H9 (cell line): ENCODE data around the gene PRORP. TPM values are rescaled to one million over a fixed set of nuclear protein-coding genes. Genes with fewer than 3 reads are reported as not detected.

Experiments
- DNase-seq: peaks from one replicate; pipeline ENCODE4 v3.0.0-alpha.2; 2017
- H2AFZ ChIP-seq: one replicate; pipeline ENCODE4 v1.6.1; 2013; ENCODE audit warnings: mild to moderate bottlenecking, low read length, control low read depth, moderate library complexity
- H2AK5ac ChIP-seq: 2 replicates; pipeline ENCODE4 v1.6.1; 2013; ENCODE audit warnings: low read length, control low read depth, mixed read lengths; ENCODE audit not compliant: insufficient read length
- H2BK120ac ChIP-seq: one replicate; pipeline ENCODE4 v1.6.1; 2013; ENCODE audit warnings: low read depth, mild to moderate bottlenecking, low read length, control low read depth, inconsistent platforms; ENCODE audit not compliant: poor library complexity, severe bottlenecking
- H2BK12ac ChIP-seq: 2 replicates; pipeline ENCODE4 v1.6.1; 2013; ENCODE audit warnings: low read length, control low read depth, mixed read lengths, low read depth; ENCODE audit not compliant: insufficient read length
- H2BK15ac ChIP-seq: 2 replicates; pipeline ENCODE4 v1.6.1; 2013; ENCODE audit warnings: low read depth, low read length, control low read depth
- H2BK20ac ChIP-seq: one replicate; pipeline ENCODE4 v1.6.1; 2013; ENCODE audit warnings: low read depth, mild to moderate bottlenecking, low read length, control low read depth, inconsistent platforms; ENCODE audit not compliant: poor library complexity, severe bottlenecking
- H2BK5ac ChIP-seq: 2 replicates; pipeline ENCODE4 v1.6.1; 2013; ENCODE audit warnings: low read length, control low read depth, mixed read lengths; ENCODE audit not compliant: insufficient read length
- H3K14ac ChIP-seq: 2 replicates; pipeline ENCODE4 v1.6.1; 2013; ENCODE audit warnings: low read length, control low read depth; ENCODE audit not compliant: insufficient read depth
- H3K18ac ChIP-seq: 2 replicates; pipeline ENCODE4 v1.6.1; 2013; ENCODE audit warnings: low read depth, mild to moderate bottlenecking, mixed read lengths, low read length, control low read depth; ENCODE audit not compliant: insufficient read length
- H3K23ac ChIP-seq: 2 replicates; pipeline ENCODE4 v1.6.1; 2013; ENCODE audit warnings: low read length, control low read depth, mixed read lengths, low read depth; ENCODE audit not compliant: insufficient read length
- H3K23me2 ChIP-seq: 2 replicates; pipeline ENCODE4 v1.6.1; 2013; ENCODE audit warnings: low read depth, mild to moderate bottlenecking, mixed read lengths, low read length, control low read depth; ENCODE audit not compliant: insufficient read length, poor library complexity, severe bottlenecking
- H3K27ac ChIP-seq: 2 replicates; pipeline ENCODE4 v1.5.1; 2013; ENCODE audit warnings: low read length, control low read depth, mixed read lengths, low read depth; ENCODE audit not compliant: insufficient read length
- H3K27me3 ChIP-seq: 2 replicates; pipeline ENCODE4 v1.6.1; 2013; ENCODE audit warnings: low read length, control low read depth, inconsistent platforms; ENCODE audit not compliant: insufficient read depth
- H3K4ac ChIP-seq: 2 replicates; pipeline ENCODE4 v1.6.1; 2013; ENCODE audit warnings: low read depth, mild to moderate bottlenecking, control low read depth, inconsistent platforms, low read length, moderate library complexity
- H3K4me1 ChIP-seq: 2 replicates; pipeline ENCODE4 v1.6.1; 2013; ENCODE audit warnings: low read length, control low read depth, inconsistent platforms; ENCODE audit not compliant: insufficient read depth
- H3K4me2 ChIP-seq: 2 replicates; pipeline ENCODE4 v1.6.1; 2013; ENCODE audit warnings: low read length, control low read depth, mixed read lengths; ENCODE audit not compliant: insufficient read length, insufficient read depth
- H3K56ac ChIP-seq: 2 replicates; pipeline ENCODE4 v1.6.1; 2013; ENCODE audit warnings: low read depth, mild to moderate bottlenecking, mixed read lengths, low read length, control low read depth; ENCODE audit not compliant: insufficient read length
- H3K79me1 ChIP-seq: 2 replicates; pipeline ENCODE4 v1.6.1; 2013; ENCODE audit warnings: low read depth, mild to moderate bottlenecking, moderate library complexity, low read length, control low read depth, inconsistent platforms; ENCODE audit not compliant: insufficient read depth, poor library complexity, severe bottlenecking
- H3K79me2 ChIP-seq: 2 replicates; pipeline ENCODE4 v1.6.1; 2013; ENCODE audit warnings: low read length, control low read depth, inconsistent platforms; ENCODE audit not compliant: insufficient read depth
- H3K9ac ChIP-seq: 2 replicates; pipeline ENCODE4 v1.6.1; 2013; ENCODE audit warnings: low read length, control low read depth, mixed read lengths; ENCODE audit not compliant: insufficient read length; ENCODE audit errors: extremely low read depth
- H3K9me3 ChIP-seq: one replicate; pipeline ENCODE4 v1.6.1; 2013; ENCODE audit warnings: low read depth, low read length, inconsistent platforms; ENCODE audit not compliant: control insufficient read depth
- H3T11ph ChIP-seq: one replicate; pipeline ENCODE4 v1.6.1; 2013; ENCODE audit warnings: mild to moderate bottlenecking, low read length, control low read depth, inconsistent platforms
- H4K20me1 ChIP-seq: one replicate; pipeline ENCODE4 v1.6.1; 2013; ENCODE audit not compliant: control insufficient read depth, insufficient read length, insufficient read depth
- H4K5ac ChIP-seq: 2 replicates; pipeline ENCODE4 v1.6.1; 2013; ENCODE audit warnings: low read depth, mild to moderate bottlenecking, mixed read lengths, low read length, control low read depth; ENCODE audit not compliant: insufficient read length
- H4K8ac ChIP-seq: replicated peaks from 2 replicates; pipeline ENCODE4 v1.6.1; 2013; ENCODE audit warnings: low read length, control low read depth, mixed read lengths, low read depth; ENCODE audit not compliant: insufficient read length
- H4K91ac ChIP-seq: 2 replicates; pipeline ENCODE4 v1.6.1; 2013; ENCODE audit warnings: low read depth, mild to moderate bottlenecking, moderate library complexity, mixed read lengths, low read length, control low read depth; ENCODE audit not compliant: insufficient read length
- H3K27ac Mint-ChIP-seq, 3 experiments: 2 replicates in 2 of 3; 3 replicates in 1 of 3; pipeline ENCODE4 v1.8.0; 2020 to 2021; ENCODE audit warnings: mixed read lengths in 3 of 3, mild to moderate bottlenecking in 1 of 3, moderate library complexity in 1 of 3
- H3K27me3 Mint-ChIP-seq: 2 replicates; pipeline ENCODE4 v1.8.0; 2021; ENCODE audit warnings: low read depth, mild to moderate bottlenecking, moderate library complexity, mixed read lengths
- H3K36me3 Mint-ChIP-seq, 3 experiments: 2 replicates in 2 of 3; 3 replicates in 1 of 3; pipeline ENCODE4 v1.8.0; 2020 to 2021; ENCODE audit warnings: low read depth in 3 of 3, mixed read lengths in 3 of 3; ENCODE audit not compliant: insufficient read depth in 1 of 3
- H3K4me1 Mint-ChIP-seq, 2 experiments: 2 replicates each; pipeline ENCODE4 v1.8.0; 2020; ENCODE audit warnings: mixed read lengths in 2 of 2
- H3K4me3 Mint-ChIP-seq, 2 experiments: 2 replicates in 1 of 2; 3 replicates in 1 of 2; pipeline ENCODE4 v1.8.0; 2020 to 2021; ENCODE audit warnings: mild to moderate bottlenecking in 2 of 2, mixed read lengths in 2 of 2, moderate library complexity in 1 of 2
- H3K9me3 Mint-ChIP-seq, 2 experiments: 2 replicates in 1 of 2; 3 replicates in 1 of 2; pipeline ENCODE4 v1.8.0; 2020; ENCODE audit warnings: mild to moderate bottlenecking in 2 of 2, mixed read lengths in 2 of 2, moderate library complexity in 1 of 2
- CTCF ChIP-seq: fragments of 200-600 bp; sonication (generic); conservative IDR thresholded peaks from 3 replicates; pipeline ENCODE4 v1.8.0; 2021; ENCODE audit warnings: antibody characterized with exemption, mild to moderate bottlenecking
- WGBS: extraction: QIAGEN DNeasy Blood & Tissue Kit; methylation state at CpG from one replicate; pipeline ENCODE4 v1.1.7; 2013; ENCODE audit warnings: missing lambda C conversion rate, low lambda C conversion rate, mixed read lengths; ENCODE audit not compliant: insufficient read length; ENCODE audit errors: extremely low coverage; 5-methylcytosine and 5-hydroxymethylcytosine counted together
- total RNA-seq: library from RNA; stranded (reverse); gene quantifications from 2 replicates; pipeline ENCODE4 v1.2.1, GENCODE V29; 2021

PRORP gene
- total RNA-seq, 1 experiment from 2014 or later = 37.7 TPM

- Histone ChIP-seq H2AK5ac (no peak overlapping the region), H3K27ac (no peak overlapping the region), H3K14ac (no peak overlapping the region), H3K79me1 (no peaks in the 10 kb centered on the region), H3K4me1 (no peaks in the 10 kb centered on the region; the same call in 1 of the 2 replicates), H2BK15ac (no peak overlapping the region), H2BK5ac (no peak overlapping the region), H3T11ph (no peak overlapping the region), H3K79me2 (no peaks in the 10 kb centered on the region), H3K9me3 (no peaks in the 10 kb centered on the region), H2BK120ac (no peak overlapping the region), H3K23ac (no peak overlapping the region), H4K5ac (no peak overlapping the region), H4K91ac (no peak overlapping the region), H3K9ac (no peak overlapping the region), H2BK20ac (no peak overlapping the region), H3K23me2 (no peaks in the 10 kb centered on the region), H3K27me3 (no peaks in the 10 kb centered on the region), H3K4ac (no peak overlapping the region), H2AFZ (no peak overlapping the region), H4K20me1 (no peaks in the 10 kb centered on the region), H4K8ac (no peak overlapping the region), H3K4me2 (no peak overlapping the region), H2BK12ac (no peak overlapping the region), H3K56ac (no peak overlapping the region), H3K18ac (no peak overlapping the region)
- Mint-ChIP-seq H3K36me3 (peaks cover 42 to 78% (median 72%) of the 10 kb centered on the region in 3 experiments), H3K9me3 (peaks cover 9 to 11% of the 10 kb centered on the region in 2 experiments; a peak in 4 of 5 replicates), H3K27me3 (no peaks in the 10 kb centered on the region), H3K4me3 (no peak overlapping the region), H3K4me1 (peaks cover 17 to 18% of the 10 kb centered on the region in 2 experiments), H3K27ac (no peak overlapping the region)
- no peak for TF ChIP-seq CTCF
- no peak for DNase-seq
- no CpG with 5 or more reads among the region's 2 CpGs for WGBS
Measured at GRCh38 chr14:35114036-35114435, 8.3 kb upstream of the PRORP start.
